PC-3 (cell line): ENCODE measurements around the gene RCN1. TPM values are rescaled to one million over a fixed set of nuclear protein-coding genes. Genes with fewer than 3 reads are reported as not detected.

Experiments
- ATAC-seq: fragments of 200-7000 bp; cut with Tn5 transposase; 2 replicates; pipeline ENCODE4 v1.9.1; 2020; ENCODE audit warnings: mild to moderate bottlenecking, moderate library complexity
- BruUV-seq: library from RNA; stranded (reverse); fragments of 400-500 nt; replicated peaks from 2 replicates; lab custom pipeline; 2021; lab: Mats Ljungman, UMichigan
- CTCF ChIA-PET: fragments of 300-600 bp; sonication (Branson Sonifier 250); formaldehyde crosslinking; loops from one replicate; lab custom pipeline; 2022; ENCODE audit warnings: antibody characterized with exemption; lab: Charles Lee
- POLR2A ChIA-PET: fragments of 300-600 bp; sonication (Branson Sonifier 250); formaldehyde crosslinking; loops from one replicate; lab custom pipeline; 2022; ENCODE audit warnings: antibody characterized with exemption; ENCODE audit not compliant: unreplicated experiment; lab: Charles Lee
- DNase-seq: peaks from one replicate; pipeline ENCODE4 v3.0.0-alpha.2; 2015
- H2AFZ ChIP-seq: fragments of 300-600 bp; sonication (generic); 2 replicates; pipeline ENCODE4 v1.6.0; 2016; ENCODE audit warnings: antibody characterized with exemption, low read length
- H3F3A ChIP-seq: fragments of 300-600 bp; sonication (generic); one replicate; pipeline ENCODE4 v1.6.0; 2017; ENCODE audit warnings: antibody characterized with exemption, low read length, control low read depth, mild to moderate bottlenecking; ENCODE audit not compliant: unreplicated experiment
- H3K27ac ChIP-seq: fragments of 300-600 bp; sonication (generic); 2 replicates; pipeline ENCODE4 v1.5.1; 2016; ENCODE audit warnings: mild to moderate bottlenecking, low read length
- H3K27me3 ChIP-seq: fragments of 300-600 bp; sonication (generic); 2 replicates; pipeline ENCODE4 v1.6.1; 2016; ENCODE audit warnings: low read length, mixed read lengths
- H3K36me3 ChIP-seq: fragments of 300-600 bp; sonication (generic); 2 replicates; pipeline ENCODE4 v1.6.1; 2016; ENCODE audit warnings: low read depth, mixed run types, low read length, mixed read lengths
- H3K4me1 ChIP-seq: fragments of 300-600 bp; sonication (generic); 2 replicates; pipeline ENCODE4 v1.5.1; 2016; ENCODE audit warnings: low read length; ENCODE audit not compliant: insufficient read depth
- H3K4me2 ChIP-seq: fragments of 300-600 bp; sonication (generic); 2 replicates; pipeline ENCODE4 v1.6.0; 2016; ENCODE audit warnings: low read length
- H3K4me3 ChIP-seq: fragments of 300-600 bp; sonication (generic); 2 replicates; pipeline ENCODE4 v1.5.1; 2016; ENCODE audit warnings: mild to moderate bottlenecking, low read length, mixed read lengths
- H3K79me2 ChIP-seq: fragments of 300-600 bp; sonication (generic); 2 replicates; pipeline ENCODE4 v1.6.1; 2017; ENCODE audit warnings: low read length, mixed read lengths
- H3K9ac ChIP-seq: fragments of 300-600 bp; sonication (generic); 2 replicates; pipeline ENCODE4 v1.6.0; 2016; ENCODE audit warnings: mild to moderate bottlenecking, low read length
- H3K9me2 ChIP-seq: fragments of 300-600 bp; sonication (generic); replicated peaks from 2 replicates; pipeline ENCODE4 v1.6.1; 2016; ENCODE audit warnings: mixed run types, low read length, mixed read lengths
- H3K9me3 ChIP-seq: fragments of 300-600 bp; sonication (generic); 2 replicates; pipeline ENCODE4 v1.6.1; 2016; ENCODE audit warnings: low read length, mixed read lengths
- H4K20me1 ChIP-seq: fragments of 300-600 bp; sonication (generic); 2 replicates; pipeline ENCODE4 v1.6.1; 2016; ENCODE audit warnings: low read length, mixed read lengths
- EZH2 ChIP-seq: fragments of 300-600 bp; sonication (generic); IDR thresholded peaks from one replicate; pipeline ENCODE4 v1.6.1; 2017; ENCODE audit warnings: antibody characterized with exemption, mild to moderate bottlenecking, low read length; ENCODE audit not compliant: unreplicated experiment
- EZH2phosphoT487 ChIP-seq: fragments of 300-600 bp; sonication (generic); IDR thresholded peaks from 2 replicates; pipeline ENCODE4 v1.6.1; 2018; ENCODE audit warnings: mild to moderate bottlenecking, antibody characterized with exemption, low read length, borderline replicate concordance
- intact Hi-C: fragments of 100-400 bp; cut with micrococcal nuclease; formaldehyde crosslinking; loops from 2 replicates; pipeline ENCODE4 v1.9.0; 2023
- total RNA-seq: library from RNA; depleted of rRNA; stranded (reverse); fragments of >200 nt; gene quantifications from 2 replicates; pipeline ENCODE4 v1.2.3, GENCODE V29; 2014
- TF ChIP-seq, protein P1 (sequence below): fragments of 300-600 bp; sonication (generic); conservative IDR thresholded peaks from 2 replicates; pipeline ENCODE4 v1.5.1; 2017; ENCODE audit warnings: antibody characterized with exemption, low read depth, mild to moderate bottlenecking, low read length

Gene RCN1
- total RNA-seq, 1 experiment from 2014 or later = 110 TPM

DNA sequence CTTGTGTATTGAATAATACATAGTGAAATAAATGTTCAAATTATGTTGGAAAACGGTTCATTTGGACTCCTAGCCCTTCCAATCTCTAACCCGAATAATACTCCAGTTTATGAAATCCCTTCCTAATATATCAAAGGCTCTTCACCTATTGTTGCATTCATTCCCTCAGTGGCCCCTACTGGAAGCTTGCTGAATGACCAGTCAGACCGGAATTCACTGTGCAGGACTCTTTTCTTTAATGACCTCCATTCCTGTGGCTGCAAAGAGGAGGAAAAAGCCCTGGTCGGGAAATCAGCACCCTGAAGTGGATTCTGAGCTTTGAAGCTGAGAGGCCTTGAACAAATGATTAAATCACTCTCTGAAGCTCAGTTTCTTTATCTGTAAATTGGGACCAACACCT is 19.1 kb upstream of the RCN1 start:
- Histone ChIP-seq H4K20me1 (no peaks in the 10 kb centered on the region), H3K4me2 (no peak overlapping the region), H3K9ac (no peak overlapping the region), H3K36me3 (no peaks in the 10 kb centered on the region), H3K27me3 (peaks cover 19% of the 10 kb centered on the region), H3K9me3 (no peaks in the 10 kb centered on the region), H3K27ac (no peak overlapping the region), H3F3A (no peaks in the 10 kb centered on the region), H3K79me2 (no peaks in the 10 kb centered on the region), H2AFZ (0 out of 2 replicates have a peak overlapping the region, but pooled peaks have one; percentile 42), H3K9me2 (no peaks in the 10 kb centered on the region), H3K4me3 (no peak overlapping the region), H3K4me1 (peaks cover 16% of the 10 kb centered on the region)
- ChIA-PET CTCF (interaction anchor here (0.6 kb wide), 1 partner anchor 69 kb away, joined by 4 read pairs; no protein-coding TSS in a partner anchor), POLR2A (no interaction called here)
- no TSS peak for BruUV-seq
- TF ChIP-seq, protein P1, sequence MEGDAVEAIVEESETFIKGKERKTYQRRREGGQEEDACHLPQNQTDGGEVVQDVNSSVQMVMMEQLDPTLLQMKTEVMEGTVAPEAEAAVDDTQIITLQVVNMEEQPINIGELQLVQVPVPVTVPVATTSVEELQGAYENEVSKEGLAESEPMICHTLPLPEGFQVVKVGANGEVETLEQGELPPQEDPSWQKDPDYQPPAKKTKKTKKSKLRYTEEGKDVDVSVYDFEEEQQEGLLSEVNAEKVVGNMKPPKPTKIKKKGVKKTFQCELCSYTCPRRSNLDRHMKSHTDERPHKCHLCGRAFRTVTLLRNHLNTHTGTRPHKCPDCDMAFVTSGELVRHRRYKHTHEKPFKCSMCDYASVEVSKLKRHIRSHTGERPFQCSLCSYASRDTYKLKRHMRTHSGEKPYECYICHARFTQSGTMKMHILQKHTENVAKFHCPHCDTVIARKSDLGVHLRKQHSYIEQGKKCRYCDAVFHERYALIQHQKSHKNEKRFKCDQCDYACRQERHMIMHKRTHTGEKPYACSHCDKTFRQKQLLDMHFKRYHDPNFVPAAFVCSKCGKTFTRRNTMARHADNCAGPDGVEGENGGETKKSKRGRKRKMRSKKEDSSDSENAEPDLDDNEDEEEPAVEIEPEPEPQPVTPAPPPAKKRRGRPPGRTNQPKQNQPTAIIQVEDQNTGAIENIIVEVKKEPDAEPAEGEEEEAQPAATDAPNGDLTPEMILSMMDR = peak; percentile 60
- TF ChIP-seq EZH2phosphoT487 (no peak), EZH2 (no peak)
- intact Hi-C loops = no loop called here
- ATAC-seq = peak; percentile 77
- peak; percentile 77 for DNase-seq

DNA sequence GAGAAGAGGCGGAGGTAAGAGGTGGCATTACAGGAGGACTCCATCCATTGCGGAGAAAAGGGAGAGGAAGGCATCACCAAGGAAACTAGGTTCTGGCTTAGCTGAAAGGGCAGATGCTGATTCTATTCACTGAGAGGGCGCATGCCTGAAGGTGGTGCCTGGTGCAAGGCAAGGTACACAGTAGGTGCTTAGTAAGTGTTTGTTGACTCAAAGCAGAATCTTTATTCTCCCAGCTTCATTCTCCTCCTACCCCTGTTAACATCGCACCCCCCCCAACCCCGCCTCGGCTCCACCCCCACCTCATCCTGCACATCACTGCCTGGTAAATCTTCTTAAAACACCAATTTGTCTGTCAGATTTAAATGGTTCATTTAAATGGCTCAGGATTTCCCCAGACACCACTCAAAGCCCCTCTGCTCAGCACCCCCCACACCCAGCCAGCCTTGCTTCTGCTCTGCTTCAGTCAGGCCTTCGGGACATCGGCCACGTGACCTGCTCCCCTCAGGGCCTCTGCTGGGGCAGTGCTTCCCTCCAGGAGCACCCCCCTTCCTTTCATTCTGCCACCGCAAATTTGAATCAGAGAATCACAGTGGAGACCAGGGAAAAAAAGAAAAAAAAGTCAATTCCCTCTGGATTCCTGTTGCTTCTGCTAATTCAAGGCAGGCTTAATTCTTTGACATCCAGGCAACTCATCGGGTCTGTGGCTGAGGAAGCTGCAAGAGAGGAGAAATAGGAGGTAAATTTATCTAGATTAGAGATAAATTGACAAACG is 17.8 kb upstream of the RCN1 start:
- no peak overlapping the region for H3K4me3 ChIP-seq
- ATAC-seq = no peak
- DNase-seq = no peak
- no TSS peak for BruUV-seq
- H3K9ac ChIP-seq = no peak overlapping the region
- H3K9me2 ChIP-seq = no peaks in the 10 kb centered on the region
- no peak overlapping the region for H3K27ac ChIP-seq
- H3K79me2 ChIP-seq = no peaks in the 10 kb centered on the region
- H4K20me1 ChIP-seq = no peaks in the 10 kb centered on the region
- ChIA-PET CTCF (no interaction called here), POLR2A (no interaction called here)
- no peak overlapping the region for H2AFZ ChIP-seq
- intact Hi-C loops = no loop called here
- no peaks in the 10 kb centered on the region for H3K36me3 ChIP-seq
- no peak overlapping the region for H3K4me2 ChIP-seq
- no peak for TF ChIP-seq EZH2
- TF ChIP-seq, protein P1 = no peak
- TF ChIP-seq EZH2phosphoT487 = no peak
- H3K9me3 ChIP-seq = no peaks in the 10 kb centered on the region
- peaks cover 9% of the 10 kb centered on the region; the same call in 1 of the 2 replicates for H3K27me3 ChIP-seq
- no peaks in the 10 kb centered on the region for H3F3A ChIP-seq
- H3K4me1 ChIP-seq = peaks cover 16% of the 10 kb centered on the region

DNA sequence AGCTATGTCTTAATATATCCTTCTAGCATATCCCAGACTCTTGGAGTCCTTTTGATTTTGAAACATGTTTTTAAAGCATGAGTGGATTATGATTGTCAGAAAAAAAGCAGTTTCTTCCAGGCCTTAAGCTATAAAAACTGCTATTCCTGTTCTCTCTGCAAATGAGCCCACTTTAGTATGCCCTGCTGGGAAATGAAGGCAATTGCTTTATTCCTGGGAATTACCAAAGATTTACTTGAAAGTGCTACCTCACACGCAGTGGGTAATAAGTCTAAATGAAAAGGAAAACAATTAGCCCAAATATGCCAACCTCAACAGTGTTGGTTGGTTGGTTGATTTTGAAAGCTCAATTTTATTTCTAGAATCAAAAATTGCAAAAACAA is 17.2 kb upstream of the RCN1 start:
- CTCF ChIA-PET = no interaction called here
- Histone ChIP-seq H3K36me3 (no peaks in the 10 kb centered on the region), H3K9me3 (no peaks in the 10 kb centered on the region), H3K79me2 (no peaks in the 10 kb centered on the region), H3K9ac (no peak overlapping the region), H3K4me1 (peaks cover 16% of the 10 kb centered on the region), H3K4me2 (no peak overlapping the region), H3K4me3 (no peak overlapping the region), H2AFZ (no peak overlapping the region), H3K27ac (no peak overlapping the region), H3F3A (no peaks in the 10 kb centered on the region), H4K20me1 (no peaks in the 10 kb centered on the region), H3K27me3 (peaks cover 3% of the 10 kb centered on the region; the same call in 1 of the 2 replicates), H3K9me2 (no peaks in the 10 kb centered on the region)
- TF ChIP-seq EZH2phosphoT487 = no peak
- ATAC-seq = no peak
- intact Hi-C loops = no loop called here
- no peak for DNase-seq
- POLR2A ChIA-PET = no interaction called here
- BruUV-seq = no TSS peak
